NCI-H345 treated with DMSO at 0.1 percent for 48 hours (cell line): ENCODE data around the gene AK8.
"Not testable (repeated sequence)": the region's sequence is repeated elsewhere in the genome, so short reads cannot be mapped to it uniquely, and the experiment has no call there.

Source experiments
- DNase-seq: peaks from one replicate; lab custom pipeline; 2025; ENCODE audit not compliant: unreplicated experiment; lab: John Stamatoyannopoulos, UW

AK8 gene

DNA sequence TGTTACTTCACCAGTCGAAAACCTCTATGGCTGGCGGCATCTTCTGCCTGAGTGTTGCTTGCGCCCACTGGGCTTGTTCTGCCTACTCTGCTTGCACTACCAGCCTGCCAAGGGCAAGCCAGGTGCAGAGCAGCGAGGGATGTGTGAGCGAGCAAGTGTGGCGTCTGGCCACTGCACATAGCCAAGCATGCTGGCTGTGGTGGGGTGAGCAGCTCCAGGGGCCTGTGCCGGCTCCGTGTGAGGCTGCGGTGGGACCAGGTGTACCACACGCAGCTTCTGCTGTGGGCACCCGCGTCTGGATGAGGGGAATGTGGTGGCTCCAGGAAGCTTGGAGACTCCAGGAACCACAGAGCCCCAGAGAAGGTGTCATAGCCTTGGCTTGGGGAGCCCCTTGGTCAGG is 156.4 kb downstream of the AK8 start:
- DNase-seq, result no peak

- DNase-seq, result not testable (repeated sequence)
Measured at GRCh38 chr9:132718381-132718928, 159.6 kb downstream of the AK8 start.

DNA sequence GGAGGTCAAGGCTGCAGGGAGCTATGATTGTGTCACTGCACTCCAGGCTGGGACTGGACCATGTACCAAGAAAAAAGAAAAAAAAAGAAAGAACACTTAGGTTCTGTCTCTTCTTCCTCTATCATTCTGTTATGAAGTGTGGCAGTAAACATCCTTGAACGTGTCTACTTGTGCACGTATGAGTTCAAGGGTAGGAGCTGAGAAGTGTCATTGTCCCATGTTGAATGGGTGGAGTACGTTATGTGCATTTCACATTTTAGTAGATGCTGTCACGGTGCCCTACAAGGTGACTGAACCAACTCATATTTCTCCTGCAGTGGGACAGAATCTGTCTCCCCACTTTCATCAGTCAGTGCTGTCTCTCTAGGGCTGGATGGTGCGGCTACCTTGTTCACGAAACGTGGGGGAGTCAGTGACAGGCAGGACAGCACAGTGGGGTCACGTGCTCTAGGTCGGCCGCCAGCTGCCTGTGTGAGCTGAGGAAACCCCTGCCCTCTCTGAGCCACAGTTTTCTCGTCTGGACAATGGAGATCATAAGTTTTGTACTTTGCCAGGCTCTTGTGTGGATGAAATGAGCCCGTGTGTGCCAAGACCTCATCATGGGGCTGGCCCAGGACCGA is 160.6 kb downstream of the AK8 start:
- DNase-seq, result no peak

- DNase-seq, result no peak
Measured at GRCh38 chr9:132716007-132716406, 162.1 kb downstream of the AK8 start.

- no peak for DNase-seq
Measured at GRCh38 chr9:132712753-132713152, 165.3 kb downstream of the AK8 start.

- DNase-seq, result no peak
Measured at GRCh38 chr9:132711846-132712245, 166.2 kb downstream of the AK8 start.

DNA sequence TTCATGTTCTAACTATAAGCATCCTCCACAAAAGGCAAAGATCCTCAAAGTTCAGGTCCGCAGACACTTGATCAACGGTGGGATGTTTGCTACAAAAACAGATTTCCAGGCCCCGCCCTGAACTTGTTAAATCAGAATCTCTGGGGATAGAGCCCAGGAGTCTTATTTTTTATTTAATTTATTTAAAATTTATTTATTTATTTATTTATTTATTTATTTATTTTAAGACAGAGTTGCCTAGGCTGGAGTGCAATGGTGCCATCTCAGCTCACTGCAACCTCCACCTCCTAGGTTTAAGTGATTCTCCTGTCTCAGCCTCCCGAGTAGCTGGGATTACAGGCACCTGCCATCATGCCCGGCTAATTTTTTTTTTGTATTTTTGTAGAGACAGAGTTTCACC is 166.9 kb downstream of the AK8 start:
- DNase-seq, result not testable (repeated sequence)

- DNase-seq, result no peak
Measured at GRCh38 chr9:132710333-132710732, 167.8 kb downstream of the AK8 start.

- no peak for DNase-seq
Measured at GRCh38 chr9:132708769-132709430, 169.2 kb downstream of the AK8 start.

DNA sequence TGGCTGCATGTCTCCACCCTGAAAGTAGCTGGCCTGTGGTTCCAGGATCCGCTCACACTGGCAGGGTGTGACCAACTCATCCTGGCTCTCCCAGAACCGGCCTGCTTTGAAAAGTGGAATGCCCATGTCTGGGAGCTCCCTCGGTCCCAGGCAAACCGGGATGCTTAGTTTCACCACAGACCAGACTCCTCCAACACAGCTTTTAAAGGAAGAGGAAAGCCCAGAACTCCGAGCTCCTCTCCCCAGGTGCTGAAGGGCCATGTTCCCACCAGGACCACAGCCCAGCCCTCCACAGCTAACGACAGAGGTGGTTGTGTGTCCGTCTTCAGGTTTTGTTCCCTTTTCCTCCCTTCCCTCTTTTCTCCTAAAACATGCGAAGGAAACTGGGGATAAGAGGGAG is 169.8 kb downstream of the AK8 start:
- no peak for DNase-seq

GRCh38 chr9:132703336-132703735 is 174.7 kb downstream of the AK8 start:
- no peak for DNase-seq

- no peak for DNase-seq
Measured at GRCh38 chr9:132702254-132702653, 175.8 kb downstream of the AK8 start.

GRCh38 chr9:132699956-132700355 is 178.1 kb downstream of the AK8 start:
- DNase-seq, result no peak

- DNase-seq, result no peak
Measured at GRCh38 chr9:132698989-132699388, 179.1 kb downstream of the AK8 start.

- no peak for DNase-seq
Measured at GRCh38 chr9:132697230-132697629, 180.9 kb downstream of the AK8 start.

DNA sequence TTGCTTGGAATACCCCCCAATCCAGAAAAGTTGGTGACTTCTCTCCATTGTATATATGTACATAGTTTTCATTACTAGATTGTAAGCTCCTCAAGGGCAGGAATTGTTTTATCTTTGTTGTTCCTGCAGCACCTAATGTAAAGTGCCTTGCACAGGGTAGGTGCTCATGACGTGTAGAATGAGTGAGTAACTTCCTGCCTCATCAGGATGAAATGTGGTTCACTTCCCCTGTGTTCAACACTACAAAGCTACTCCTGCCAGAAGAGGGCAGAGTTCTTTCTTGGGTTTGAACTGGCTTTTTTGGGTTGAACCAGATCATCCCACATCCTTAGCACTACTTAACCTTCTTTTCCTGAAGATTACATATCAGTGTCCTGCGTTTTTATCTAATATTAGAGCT is 183.9 kb downstream of the AK8 start:
- no peak for DNase-seq

DNA sequence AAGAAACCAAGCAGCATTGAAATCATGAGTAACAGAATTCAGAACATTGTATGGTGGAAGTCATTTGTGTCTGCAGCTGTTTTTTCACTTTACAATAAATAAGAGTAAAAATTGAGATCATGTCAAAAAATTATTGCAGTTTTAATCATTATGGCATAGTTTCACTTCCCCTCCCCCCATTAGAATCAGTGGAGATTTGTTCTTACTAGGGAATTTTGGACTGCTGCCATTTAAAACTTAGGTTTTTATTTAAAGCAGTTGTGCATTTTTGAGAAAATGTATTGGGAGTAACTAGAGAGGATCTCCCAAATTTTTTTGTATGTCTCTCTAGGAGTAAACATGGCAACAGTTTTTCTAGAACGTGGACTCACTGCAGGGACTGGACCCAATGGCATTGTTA is 187.4 kb downstream of the AK8 start:
- no peak for DNase-seq

- no peak for DNase-seq
Measured at GRCh38 chr9:132683873-132684272, 194.2 kb downstream of the AK8 start.

- DNase-seq, result no peak
Measured at GRCh38 chr9:132681561-132681960, 196.5 kb downstream of the AK8 start.

- no peak for DNase-seq
Measured at GRCh38 chr9:132679946-132680625, 198.0 kb downstream of the AK8 start.

- DNase-seq, result no peak
Measured at GRCh38 chr9:132677976-132678375, 200.1 kb downstream of the AK8 start.
